HepG2 (cell line): ENCODE results near the gene GRIN2D. TPM values are rescaled to one million over a fixed set of nuclear protein-coding genes. Genes with fewer than 3 reads are reported as not detected.

Experiments
- FOXO1 ChIP-seq: sonication (generic); formaldehyde crosslinking; IDR thresholded peaks from 2 replicates; pipeline ENCODE4 v1.4.0; 2020; ENCODE audit warnings: missing genetic modification reagents
- KMT2A ChIP-seq: sonication (generic); formaldehyde crosslinking; IDR thresholded peaks from 2 replicates; pipeline ENCODE4 v1.4.0; 2020; ENCODE audit warnings: missing genetic modification reagents
- LRRFIP1 ChIP-seq: sonication (generic); formaldehyde crosslinking; conservative IDR thresholded peaks from 2 replicates; pipeline ENCODE4 v1.4.0; 2020; ENCODE audit warnings: missing genetic modification reagents
- MBD4 ChIP-seq: IDR thresholded peaks from 2 replicates; pipeline ENCODE4 v1.6.1; 2012; ENCODE audit warnings: low read length, inconsistent platforms, borderline replicate concordance
- MIER2 ChIP-seq: IDR thresholded peaks from 2 replicates; pipeline ENCODE4 v1.6.1; 2016; ENCODE audit warnings: missing biosample characterization, missing genetic modification reagents
- MYC ChIP-seq: sonication (generic); formaldehyde crosslinking; IDR thresholded peaks from 2 replicates; pipeline ENCODE4 v1.9.0; 2021; ENCODE audit warnings: missing genetic modification reagents, borderline replicate concordance
- ZHX1 ChIP-seq: sonication (generic); formaldehyde crosslinking; IDR thresholded peaks from 2 replicates; pipeline ENCODE4 v1.8.1; 2022; ENCODE audit warnings: low read depth, mild to moderate bottlenecking, missing genetic modification reagents
- ZNF101 ChIP-seq: sonication (generic); formaldehyde crosslinking; IDR thresholded peaks from 2 replicates; pipeline ENCODE4 v1.4.0; 2020; ENCODE audit warnings: mild to moderate bottlenecking, low read depth, missing genetic modification reagents, borderline replicate concordance
- ZNF318 ChIP-seq: sonication (generic); formaldehyde crosslinking; IDR thresholded peaks from 2 replicates; pipeline ENCODE4 v1.4.0; 2020; ENCODE audit warnings: mild to moderate bottlenecking, missing genetic modification reagents
- ZNF577 ChIP-seq: sonication (generic); formaldehyde crosslinking; IDR thresholded peaks from 2 replicates; pipeline ENCODE4 v1.4.0; 2020; ENCODE audit warnings: mild to moderate bottlenecking, low read depth, missing genetic modification reagents, borderline replicate concordance
- polyA plus RNA-seq, 8 experiments: library from polyadenylated mRNA; depleted of rRNA in 3 of 8; stranded (reverse) in 7 of 8; unstranded in 1 of 8; fragments of >200 nt; fragmentation: Illumina TruSeq in 4 of 8; extraction: Trizol in 4 of 8; gene quantifications; 2 replicates each; pipeline versions ENCODE4 v1.2.1 to v1.2.3, GENCODE V29; 2011 to 2016; ENCODE audit warnings: low read depth in 4 of 8, missing spikeins in 1 of 8, mixed read lengths in 1 of 8; ENCODE audit not compliant: insufficient read depth in 1 of 8
- total RNA-seq, 5 experiments: library from RNA; depleted of rRNA; stranded (reverse); fragments of >200 nt; fragmentation: Illumina TruSeq; extraction: Trizol; gene quantifications; 2 replicates each; pipeline ENCODE4 v1.2.3, GENCODE V29; 2016; ENCODE audit warnings: low read depth in 1 of 5

GRIN2D gene
- total and polyA plus RNA-seq, 2 of the 13 experiments (the other 11 are each of a cell fraction or from before 2014, with no cell fraction given): 0.02 to 0.13 TPM

- TF ChIP-seq ZNF318 (CRISPR knock-in tag) (0 out of 2 replicates have a peak, but pooled peaks have one; percentile 29), MIER2 (no peak), MYC (peak; percentile 75), LRRFIP1 (CRISPR knock-in tag) (no peak), ZNF101 (CRISPR knock-in tag) (no peak), FOXO1 (CRISPR knock-in tag) (no peak), KMT2A (CRISPR knock-in tag) (no peak; the same call in 1 of the 2 replicates), ZHX1 (CRISPR knock-in tag) (no peak), MBD4 (no peak), ZNF577 (CRISPR knock-in tag) (no peak; the same call in 1 of the 2 replicates)
These were observed 3.0 kb upstream of the GRIN2D start (continued) for GRCh38 chr19:48390188-48391099.
